SJCRH30 (cell line): ENCODE measurements around the gene ZNF514. TPM values are rescaled to one million over a fixed set of nuclear protein-coding genes. Genes with fewer than 3 reads are reported as not detected.
"Not testable (repeated sequence)": the region's sequence is repeated elsewhere in the genome, so short reads cannot be mapped to it uniquely, and the experiment has no call there.

Source experiments
- DNase-seq, 2 experiments: peaks; one replicate each; pipeline ENCODE4 v3.0.0-alpha.2; 2015 to 2020
- H3K27ac ChIP-seq: fragments of 250-450 bp; sonication (Bioruptor Pico); 2 replicates; pipeline ENCODE4 v1.5.1; 2020; ENCODE audit warnings: mild to moderate bottlenecking, moderate library complexity
- H3K27me3 ChIP-seq: fragments of 250-450 bp; sonication (Bioruptor Pico); 2 replicates; pipeline ENCODE4 v1.5.1; 2020; ENCODE audit warnings: mild to moderate bottlenecking, moderate library complexity
- H3K36me3 ChIP-seq: fragments of 250-450 bp; sonication (Bioruptor Pico); 2 replicates; pipeline ENCODE4 v1.5.1; 2020; ENCODE audit warnings: mild to moderate bottlenecking, moderate library complexity
- H3K4me1 ChIP-seq: fragments of 250-450 bp; sonication (Bioruptor Pico); 2 replicates; pipeline ENCODE4 v1.5.1; 2020; ENCODE audit warnings: mild to moderate bottlenecking, moderate library complexity
- H3K4me3 ChIP-seq: fragments of 250-450 bp; sonication (Bioruptor Pico); 2 replicates; pipeline ENCODE4 v1.5.1; 2020; ENCODE audit warnings: mild to moderate bottlenecking, moderate library complexity
- H3K9me3 ChIP-seq: fragments of 250-450 bp; sonication (Bioruptor Pico); replicated peaks from 2 replicates; pipeline ENCODE4 v1.5.1; 2020; ENCODE audit warnings: mild to moderate bottlenecking, moderate library complexity
- total RNA-seq: library from RNA; depleted of rRNA; stranded (reverse); fragments of >200 nt; shearing (Covaris generic); gene quantifications from 2 replicates; pipeline ENCODE4 v1.2.3, GENCODE V29; 2014; rRNA removed

ZNF514 gene
- total RNA-seq: 8.4 and 9.4 TPM in 2 replicates

GRCh38 chr2:95159690-95160449 is at the start of gene ZNF514:
Gene ZNF514, minus strand, starts transcription at chr2:95159848. Its CDS starts 6,595 bp downstream, at chr2:95153253.
- H3K27ac ChIP-seq: no peak within 1 kb of the TSS
- peak within 1 kb of the TSS; percentile 61 for H3K4me3 ChIP-seq
- H3K36me3 ChIP-seq: no peaks in the 10 kb centered on the region
- peak; percentile 66 to 70 for DNase-seq
- no peaks in the 10 kb centered on the region for H3K27me3 ChIP-seq
- 0 out of 2 replicates have a peak, but pooled peaks cover 4% of the 10 kb centered on the region for H3K4me1 ChIP-seq
- H3K9me3 ChIP-seq: peaks cover 4% of the 10 kb centered on the region

- H3K36me3 ChIP-seq: peaks cover 32% of the 10 kb centered on the region
- peaks cover 11% of the 10 kb centered on the region for H3K9me3 ChIP-seq
- no peak overlapping the region for H3K27ac ChIP-seq
- peak overlapping the region; percentile 78 for H3K4me3 ChIP-seq
- DNase-seq: no peak
- H3K4me1 ChIP-seq: no peaks in the 10 kb centered on the region
- no peaks in the 10 kb centered on the region for H3K27me3 ChIP-seq
These were observed 48.5 kb upstream of the ZNF514 start for GRCh38 chr2:95208106-95208505.

- H3K27ac ChIP-seq: peak within 1 kb of the TSS; percentile 64
These were observed 47.7 kb upstream of the ZNF514 start, which contains the start of gene ZNF892 for GRCh38 chr2:95207111-95207961. Gene ZNF892, plus strand, starts transcription at chr2:95207521. Its CDS starts 295 bp downstream, at chr2:95207816.

DNA sequence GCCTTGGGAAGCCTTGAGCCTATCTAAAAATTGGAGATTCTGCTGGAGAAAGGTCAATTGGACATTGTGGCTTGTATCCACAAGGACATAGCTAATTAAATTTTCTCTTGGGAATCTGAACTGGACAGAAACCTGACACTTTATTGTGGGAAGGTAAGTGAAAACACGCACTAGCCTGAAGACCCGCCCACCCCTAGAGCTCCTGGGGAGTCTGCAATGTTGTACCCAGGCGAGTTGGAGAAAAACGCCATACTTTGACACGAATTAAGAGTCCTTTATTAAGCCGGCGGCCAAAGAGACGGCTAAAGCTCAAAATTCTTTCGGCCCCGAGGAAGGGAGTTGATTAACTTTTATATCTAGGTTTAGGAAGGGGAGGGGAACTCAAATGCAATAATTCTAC is 46.4 kb upstream of the ZNF514 start:
- no peaks in the 10 kb centered on the region for H3K4me1 ChIP-seq
- no peak overlapping the region; the same call in 1 of the 2 replicates for H3K4me3 ChIP-seq
- no peaks in the 10 kb centered on the region for H3K27me3 ChIP-seq
- no peak overlapping the region for H3K27ac ChIP-seq
- peaks cover 8% of the 10 kb centered on the region for H3K9me3 ChIP-seq
- DNase-seq: no peak
- H3K36me3 ChIP-seq: peaks cover 12% of the 10 kb centered on the region

More at GRCh38 chr2:95207111-95207961, 47.7 kb upstream of the ZNF514 start, which contains the start of gene ZNF892:
- Histone ChIP-seq H3K27me3 (no peaks in the 10 kb centered on the region), H3K36me3 (peaks cover 24% of the 10 kb centered on the region), H3K4me3 (peak within 1 kb of the TSS; percentile 78), H3K9me3 (peaks cover 8% of the 10 kb centered on the region), H3K4me1 (no peaks in the 10 kb centered on the region)
- DNase-seq: peak; percentile 91 to 92

- Histone ChIP-seq H3K27ac (no peak overlapping the region), H3K36me3 (peaks cover 6% of the 10 kb centered on the region), H3K4me1 (no peaks in the 10 kb centered on the region), H3K27me3 (no peaks in the 10 kb centered on the region), H3K9me3 (peaks cover 8% of the 10 kb centered on the region), H3K4me3 (no peak overlapping the region)
- no peak for DNase-seq
These were observed 44.7 kb upstream of the ZNF514 start for GRCh38 chr2:95204396-95204795.

- Histone ChIP-seq H3K9me3 (peaks cover 8% of the 10 kb centered on the region), H3K36me3 (peaks cover 2% of the 10 kb centered on the region; the same call in 1 of the 2 replicates), H3K4me3 (no peak overlapping the region), H3K27ac (no peak overlapping the region), H3K27me3 (no peaks in the 10 kb centered on the region), H3K4me1 (no peaks in the 10 kb centered on the region)
- no peak for DNase-seq
These were observed 44.3 kb upstream of the ZNF514 start for GRCh38 chr2:95203911-95204310.

DNA sequence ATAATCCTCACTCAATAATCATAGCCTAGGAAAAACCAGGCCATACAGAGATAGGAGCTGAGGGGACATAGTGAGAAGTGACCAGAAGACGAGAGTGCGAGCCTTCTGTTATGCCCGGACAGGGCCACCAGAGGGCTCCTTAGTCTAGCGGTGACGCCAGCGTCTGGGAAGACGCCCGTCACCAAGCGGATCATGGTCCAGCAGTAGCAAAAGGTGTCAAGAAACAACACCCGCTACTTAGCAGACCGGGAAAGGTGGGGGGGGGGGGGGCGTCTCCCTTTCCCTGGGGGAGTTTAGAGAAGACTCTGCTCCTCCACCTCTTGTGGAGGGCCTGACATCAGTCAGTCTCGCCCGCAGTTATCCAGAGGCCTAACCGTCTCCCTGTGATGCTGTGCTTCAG is 33.3 kb upstream of the ZNF514 start:
- H3K4me1 ChIP-seq, H3K9me3 ChIP-seq, H3K27ac ChIP-seq, H3K36me3 ChIP-seq, H3K4me3 ChIP-seq, H3K27me3 ChIP-seq: not testable (repeated sequence)
- DNase-seq: peak; percentile 23 to 37

- no peak for DNase-seq
- H3K9me3 ChIP-seq: no peaks in the 10 kb centered on the region; the same call in 1 of the 2 replicates
- no peak overlapping the region for H3K27ac ChIP-seq
These were observed 26.3 kb upstream of the ZNF514 start for GRCh38 chr2:95185973-95186372.

DNA sequence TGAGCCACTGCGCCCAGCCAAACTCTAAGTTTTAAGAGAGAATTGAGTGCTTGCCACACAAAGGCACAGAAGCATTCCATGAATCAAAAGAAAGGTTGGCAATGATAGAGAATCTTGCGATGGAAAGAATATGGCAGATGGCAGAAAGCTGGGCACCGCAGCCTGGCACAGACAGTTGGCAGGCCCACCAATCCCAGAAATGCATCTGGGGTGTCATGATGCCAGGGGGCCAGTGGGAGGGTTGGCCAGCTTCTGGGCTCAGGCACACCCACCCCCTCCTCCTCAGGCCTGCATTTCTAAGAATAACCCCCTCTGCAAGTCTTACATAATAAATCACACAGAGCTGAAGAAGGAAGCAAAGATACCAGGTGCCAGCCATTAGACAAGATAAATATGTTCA is 25.5 kb upstream of the ZNF514 start:
- peaks cover 34% of the 10 kb centered on the region for H3K36me3 ChIP-seq
- no peaks in the 10 kb centered on the region for H3K4me1 ChIP-seq
- H3K27ac ChIP-seq: no peak overlapping the region
- no peak overlapping the region for H3K4me3 ChIP-seq
- peaks cover under 1% of the 10 kb centered on the region; the same call in 1 of the 2 replicates for H3K9me3 ChIP-seq
- no peak for DNase-seq
- H3K27me3 ChIP-seq: no peaks in the 10 kb centered on the region

More at GRCh38 chr2:95185973-95186372, 26.3 kb upstream of the ZNF514 start:
- no peaks in the 10 kb centered on the region for H3K4me1 ChIP-seq
- peaks cover 26% of the 10 kb centered on the region for H3K36me3 ChIP-seq
- no peak overlapping the region for H3K4me3 ChIP-seq
- no peaks in the 10 kb centered on the region for H3K27me3 ChIP-seq

GRCh38 chr2:95181774-95182173 is 22.1 kb upstream of the ZNF514 start:
- H3K4me3 ChIP-seq: no peak overlapping the region
- no peaks in the 10 kb centered on the region for H3K27me3 ChIP-seq
- peaks cover 2% of the 10 kb centered on the region; the same call in 1 of the 2 replicates for H3K9me3 ChIP-seq
- peaks cover 53% of the 10 kb centered on the region for H3K36me3 ChIP-seq
- no peak for DNase-seq
- no peak overlapping the region for H3K27ac ChIP-seq
- H3K4me1 ChIP-seq: no peaks in the 10 kb centered on the region

GRCh38 chr2:95179451-95179850 is 19.8 kb upstream of the ZNF514 start:
- no peaks in the 10 kb centered on the region for H3K4me1 ChIP-seq

DNA sequence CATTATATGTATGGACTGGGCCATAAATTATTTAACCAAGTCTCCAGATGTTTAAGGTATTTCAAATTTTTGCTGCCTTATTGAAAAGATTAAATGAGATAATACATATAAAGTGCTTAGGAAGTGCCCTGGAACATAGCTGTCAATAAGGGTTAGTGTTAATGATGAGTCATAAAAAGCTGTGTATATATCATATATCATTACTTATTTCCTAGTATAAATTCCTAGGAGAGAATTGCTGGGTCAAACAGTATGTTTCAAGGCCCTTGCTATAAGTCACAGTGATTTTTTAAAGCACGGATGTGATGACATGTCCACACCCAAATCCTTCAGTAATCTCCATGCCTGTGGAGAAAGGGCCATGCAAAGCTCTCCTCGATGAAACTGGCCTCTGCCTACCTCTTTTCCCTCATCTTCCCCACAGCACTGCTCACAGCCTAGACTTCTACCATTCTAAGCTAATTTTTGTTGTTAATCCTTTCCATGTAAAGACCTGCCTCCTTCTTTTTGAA is 14.4 kb upstream of the ZNF514 start:
- peaks cover 9% of the 10 kb centered on the region; the same call in 1 of the 2 replicates for H3K36me3 ChIP-seq
- H3K4me1 ChIP-seq: no peaks in the 10 kb centered on the region
- H3K27me3 ChIP-seq: no peaks in the 10 kb centered on the region
- H3K4me3 ChIP-seq: no peak overlapping the region
- H3K27ac ChIP-seq: no peak overlapping the region
- H3K9me3 ChIP-seq: peaks cover 3% of the 10 kb centered on the region; the same call in 1 of the 2 replicates
- DNase-seq: no peak

More at GRCh38 chr2:95179451-95179850, 19.8 kb upstream of the ZNF514 start:
- no peaks in the 10 kb centered on the region for H3K27me3 ChIP-seq
- DNase-seq: no peak
- no peak overlapping the region for H3K27ac ChIP-seq
- H3K9me3 ChIP-seq: peaks cover 2% of the 10 kb centered on the region; the same call in 1 of the 2 replicates
- no peak overlapping the region for H3K4me3 ChIP-seq
- peaks cover 53% of the 10 kb centered on the region for H3K36me3 ChIP-seq

- H3K27ac ChIP-seq: no peak overlapping the region
- DNase-seq: no peak
- H3K4me3 ChIP-seq: no peak overlapping the region
- H3K9me3 ChIP-seq: peaks cover 3% of the 10 kb centered on the region; the same call in 1 of the 2 replicates
- H3K36me3 ChIP-seq: no peaks in the 10 kb centered on the region
- no peaks in the 10 kb centered on the region for H3K4me1 ChIP-seq
- no peaks in the 10 kb centered on the region for H3K27me3 ChIP-seq
These were observed 12.3 kb upstream of the ZNF514 start for GRCh38 chr2:95171902-95172301.

DNA sequence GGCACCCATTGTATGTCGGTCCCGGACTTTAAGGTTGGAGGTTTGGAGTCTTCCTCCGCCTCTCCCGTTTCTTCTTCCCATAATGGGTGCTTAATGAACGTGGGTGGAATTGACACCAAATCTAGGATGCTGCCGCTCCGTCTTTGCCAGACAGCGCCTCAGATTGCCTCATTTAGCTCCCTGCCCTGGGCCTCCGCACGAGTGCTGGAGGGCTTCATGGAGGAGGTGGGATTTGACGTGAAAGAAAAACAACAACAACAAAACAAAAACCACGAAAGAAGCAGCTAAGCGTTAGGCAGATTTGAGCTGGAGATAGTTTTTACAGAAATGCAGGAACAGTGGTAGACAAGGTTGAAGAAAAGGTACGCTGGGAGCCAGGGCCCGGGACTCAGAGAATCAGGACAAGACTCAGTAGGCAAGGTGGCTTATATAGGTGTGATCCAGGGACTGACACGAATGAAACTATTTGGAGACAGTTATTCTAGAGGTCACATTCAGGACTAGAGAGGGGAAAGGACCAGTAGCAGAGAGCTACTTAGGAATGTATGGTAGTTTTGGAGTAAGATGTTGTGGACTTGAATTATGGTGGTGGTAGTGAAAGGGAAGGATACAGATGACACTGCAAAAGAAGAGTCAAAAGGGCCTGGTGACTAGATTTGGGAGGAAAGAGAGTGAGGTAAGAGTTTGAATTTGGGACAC is 6.6 kb upstream of the ZNF514 start:
- no peaks in the 10 kb centered on the region for H3K27me3 ChIP-seq
- H3K36me3 ChIP-seq: no peaks in the 10 kb centered on the region
- H3K4me1 ChIP-seq: peaks cover 9% of the 10 kb centered on the region; the same call in 1 of the 2 replicates
- H3K4me3 ChIP-seq: peak overlapping the region; percentile 83
- no peaks in the 10 kb centered on the region for H3K9me3 ChIP-seq
- peak overlapping the region; percentile 99 for H3K27ac ChIP-seq
- DNase-seq: no peak
